Endodermal cell (in vitro differentiated cells): Measurements from ENCODE around the gene ZNF675. TPM values are rescaled to one million over a fixed set of nuclear protein-coding genes. Genes with fewer than 3 reads are reported as not detected.
"Not testable (repeated sequence)": the region's sequence is repeated elsewhere in the genome, so short reads cannot be mapped to it uniquely, and the experiment has no call there.

Experiments
- DNase-seq: peaks from one replicate; pipeline ENCODE4 v3.0.0-alpha.2; 2017
- H3K27ac ChIP-seq: 2 replicates; pipeline ENCODE4 v1.5.1; 2013; ENCODE audit warnings: mild to moderate bottlenecking, low read depth, low read length, moderate library complexity
- H3K27me3 ChIP-seq: 2 replicates; pipeline ENCODE4 v1.6.1; 2013; ENCODE audit warnings: mild to moderate bottlenecking, low read length, moderate library complexity; ENCODE audit not compliant: insufficient read depth, control insufficient read depth, poor library complexity, severe bottlenecking
- H3K36me3 ChIP-seq: 2 replicates; pipeline ENCODE4 v1.7.0; 2013; ENCODE audit warnings: mild to moderate bottlenecking, low read length, moderate library complexity; ENCODE audit not compliant: control insufficient read depth, insufficient read depth
- H3K4me1 ChIP-seq: one replicate; pipeline ENCODE4 v1.7.0; 2013; ENCODE audit warnings: low read length; ENCODE audit not compliant: control insufficient read depth, insufficient read depth
- H3K4me3 ChIP-seq: 2 replicates; pipeline ENCODE4 v1.5.1; 2013; ENCODE audit warnings: mild to moderate bottlenecking, low read length, moderate library complexity
- H3K9ac ChIP-seq: 2 replicates; pipeline ENCODE4 v1.6.1; 2013; ENCODE audit warnings: mild to moderate bottlenecking, low read length, moderate library complexity; ENCODE audit not compliant: poor library complexity, severe bottlenecking; ENCODE audit errors: extremely low read depth
- H3K9me3 ChIP-seq: 2 replicates; pipeline ENCODE4 v1.6.1; 2013; ENCODE audit warnings: mild to moderate bottlenecking, low read length, moderate library complexity; ENCODE audit not compliant: control insufficient read depth
- H3K27ac Mint-ChIP-seq: 2 replicates; pipeline ENCODE4 v1.8.0; 2020; ENCODE audit warnings: mixed read lengths
- H3K27me3 Mint-ChIP-seq: 2 replicates; pipeline ENCODE4 v1.8.0; 2021; ENCODE audit warnings: mild to moderate bottlenecking, mixed read lengths; ENCODE audit not compliant: insufficient read depth
- H3K36me3 Mint-ChIP-seq: 2 replicates; pipeline ENCODE4 v1.8.0; 2020; ENCODE audit warnings: low read depth, mixed read lengths
- H3K4me1 Mint-ChIP-seq: 2 replicates; pipeline ENCODE4 v1.8.0; 2020; ENCODE audit warnings: mixed read lengths
- H3K4me3 Mint-ChIP-seq: 2 replicates; pipeline ENCODE4 v1.8.0; 2020; ENCODE audit warnings: mild to moderate bottlenecking, moderate library complexity, mixed read lengths
- H3K9me3 Mint-ChIP-seq: 2 replicates; pipeline ENCODE4 v1.8.0; 2020; ENCODE audit warnings: mild to moderate bottlenecking, mixed read lengths
- WGBS, 2 experiments: methylation state at CpG; one replicate each; pipeline versions ENCODE4 v1.1.5 to v1.1.7; 2013; ENCODE audit warnings: missing lambda C conversion rate in 2 of 2, mixed read lengths in 1 of 2; ENCODE audit not compliant: insufficient coverage in 1 of 2, insufficient read length in 1 of 2; 5-methylcytosine and 5-hydroxymethylcytosine counted together
- total RNA-seq, 2 donors: library from RNA; stranded (reverse); fragmentation: NEBNext Ultra II Directional in 1 of 2; extraction: Animal tissue kit (Norgen Biotek cat#: 25700) in 1 of 2; gene quantifications; 2 replicates in 1 of 2; 3 replicates in 1 of 2; pipeline ENCODE4 v1.2.1, GENCODE V29; 2021
- TF ChIP-seq, protein P1 (sequence below): fragments of 200-600 bp; sonication (generic); conservative IDR thresholded peaks from 2 replicates; pipeline ENCODE4 v1.5.0; 2021; ENCODE audit warnings: antibody characterized with exemption, mild to moderate bottlenecking

ZNF675 gene
- total RNA-seq, 2 donors from 2014 or later: 26.7 to 29.9 TPM

GRCh38 chr19:23706657-23707056 is 19.6 kb upstream of the ZNF675 start:
- DNase-seq: no peak
- no peak overlapping the region for H3K4me3 ChIP-seq
- no peak overlapping the region for H3K27ac ChIP-seq
- no peaks in the 10 kb centered on the region for H3K4me1 ChIP-seq
- no peak overlapping the region for H3K9ac ChIP-seq
- H3K27me3 Mint-ChIP-seq: peaks cover 2% of the 10 kb centered on the region
- no peak overlapping the region for H3K27ac Mint-ChIP-seq
- peaks cover 9% of the 10 kb centered on the region for H3K9me3 Mint-ChIP-seq
- H3K36me3 ChIP-seq: no peaks in the 10 kb centered on the region
- 80 to 88% methylated on average over 1 of the region's 1 CpG for whole genome bisulfite sequencing, 2 experiments
- TF ChIP-seq, protein P1, sequence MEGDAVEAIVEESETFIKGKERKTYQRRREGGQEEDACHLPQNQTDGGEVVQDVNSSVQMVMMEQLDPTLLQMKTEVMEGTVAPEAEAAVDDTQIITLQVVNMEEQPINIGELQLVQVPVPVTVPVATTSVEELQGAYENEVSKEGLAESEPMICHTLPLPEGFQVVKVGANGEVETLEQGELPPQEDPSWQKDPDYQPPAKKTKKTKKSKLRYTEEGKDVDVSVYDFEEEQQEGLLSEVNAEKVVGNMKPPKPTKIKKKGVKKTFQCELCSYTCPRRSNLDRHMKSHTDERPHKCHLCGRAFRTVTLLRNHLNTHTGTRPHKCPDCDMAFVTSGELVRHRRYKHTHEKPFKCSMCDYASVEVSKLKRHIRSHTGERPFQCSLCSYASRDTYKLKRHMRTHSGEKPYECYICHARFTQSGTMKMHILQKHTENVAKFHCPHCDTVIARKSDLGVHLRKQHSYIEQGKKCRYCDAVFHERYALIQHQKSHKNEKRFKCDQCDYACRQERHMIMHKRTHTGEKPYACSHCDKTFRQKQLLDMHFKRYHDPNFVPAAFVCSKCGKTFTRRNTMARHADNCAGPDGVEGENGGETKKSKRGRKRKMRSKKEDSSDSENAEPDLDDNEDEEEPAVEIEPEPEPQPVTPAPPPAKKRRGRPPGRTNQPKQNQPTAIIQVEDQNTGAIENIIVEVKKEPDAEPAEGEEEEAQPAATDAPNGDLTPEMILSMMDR: no peak
- H3K27me3 ChIP-seq: no peaks in the 10 kb centered on the region
- no peaks in the 10 kb centered on the region for H3K36me3 Mint-ChIP-seq
- H3K4me1 Mint-ChIP-seq: no peaks in the 10 kb centered on the region
- peaks cover 8% of the 10 kb centered on the region for H3K9me3 ChIP-seq
- no peak overlapping the region for H3K4me3 Mint-ChIP-seq

DNA sequence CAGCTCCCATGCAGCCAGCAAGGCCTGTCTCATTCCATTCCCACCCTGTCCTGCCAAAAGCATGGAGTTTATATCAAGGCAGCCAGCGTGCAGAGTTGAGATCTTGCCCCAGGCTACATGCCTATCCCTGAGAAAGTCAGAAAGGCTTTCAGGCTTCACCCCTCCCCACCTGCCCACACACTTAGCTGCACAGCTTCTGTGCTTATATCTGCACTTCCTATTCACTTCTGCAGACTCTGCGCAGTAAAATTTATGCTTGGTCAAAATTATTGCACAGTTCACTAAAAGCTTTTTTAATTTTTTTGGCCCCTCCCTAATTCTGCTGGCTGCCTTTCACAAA is 12.5 kb upstream of the ZNF675 start:
- Mint-ChIP-seq H3K27ac (peak overlapping the region; percentile 3), H3K9me3 (peaks cover 3% of the 10 kb centered on the region), H3K36me3 (peaks cover 1% of the 10 kb centered on the region), H3K4me1 (peaks cover 26% of the 10 kb centered on the region), H3K4me3 (no peak overlapping the region), H3K27me3 (no peaks in the 10 kb centered on the region)
- Histone ChIP-seq H3K9me3 (no peaks in the 10 kb centered on the region), H3K4me1 (no peaks in the 10 kb centered on the region), H3K27me3 (no peaks in the 10 kb centered on the region), H3K27ac (no peak overlapping the region), H3K9ac (no peak overlapping the region), H3K36me3 (no peaks in the 10 kb centered on the region), H3K4me3 (no peak overlapping the region)
- WGBS, 2 experiments: 86 to 88% methylated on average over 1 to 2 of the region's 2 CpGs
- TF ChIP-seq, protein P1: no peak
- no peak for DNase-seq

GRCh38 chr19:23698711-23699520 is 11.9 kb upstream of the ZNF675 start:
- 75 to 91% methylated on average over 3 to 6 of the region's 6 CpGs for WGBS, 2 experiments
- TF ChIP-seq, protein P1: no peak
- H3K9ac ChIP-seq: no peak overlapping the region
- H3K4me1 Mint-ChIP-seq: peaks cover 28% of the 10 kb centered on the region
- no peak for DNase-seq
- no peak overlapping the region for H3K27ac ChIP-seq
- H3K4me3 ChIP-seq: no peak overlapping the region
- H3K36me3 Mint-ChIP-seq: peaks cover 1% of the 10 kb centered on the region
- no peak overlapping the region for H3K4me3 Mint-ChIP-seq
- no peaks in the 10 kb centered on the region for H3K4me1 ChIP-seq
- H3K27me3 Mint-ChIP-seq: no peaks in the 10 kb centered on the region
- H3K9me3 ChIP-seq: peaks cover 4% of the 10 kb centered on the region
- peaks cover 3% of the 10 kb centered on the region for H3K9me3 Mint-ChIP-seq
- H3K36me3 ChIP-seq: no peaks in the 10 kb centered on the region
- no peaks in the 10 kb centered on the region for H3K27me3 ChIP-seq
- peak overlapping the region; percentile 3 for H3K27ac Mint-ChIP-seq

DNA sequence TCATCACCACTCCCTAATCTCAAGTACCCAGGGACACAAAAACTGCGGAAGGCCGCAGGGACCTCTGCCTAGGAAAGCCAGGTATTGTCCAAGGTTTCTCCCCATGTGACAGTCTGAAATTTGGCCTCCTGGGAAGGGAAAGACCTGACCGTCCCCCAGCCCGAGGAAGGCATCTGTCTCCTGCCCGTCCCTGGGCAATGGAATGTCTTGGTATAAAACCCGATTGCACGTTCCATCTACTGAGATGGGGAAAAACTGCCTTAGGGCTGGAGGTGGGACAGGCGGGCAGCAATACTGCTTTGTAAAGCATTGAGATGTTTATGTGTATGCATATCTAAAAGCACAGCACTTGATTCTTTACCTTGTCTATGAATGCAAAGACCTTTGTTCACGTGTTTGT is 5.9 kb upstream of the ZNF675 start:
- not testable (repeated sequence) for H3K9me3 Mint-ChIP-seq, DNase-seq, H3K4me1 ChIP-seq, H3K9ac ChIP-seq, H3K4me3 Mint-ChIP-seq, H3K27me3 ChIP-seq, H3K36me3 ChIP-seq, H3K27me3 Mint-ChIP-seq, H3K36me3 Mint-ChIP-seq, H3K27ac Mint-ChIP-seq, H3K9me3 ChIP-seq, H3K4me3 ChIP-seq, H3K27ac ChIP-seq
- 85 to 93% methylated on average over 2 to 6 of the region's 9 CpGs for WGBS, 2 experiments
- peaks cover 18% of the 10 kb centered on the region for H3K4me1 Mint-ChIP-seq
